ENCODE data around the gene ABTB2. TPM values are rescaled to one million over a fixed set of nuclear protein-coding genes. Genes with fewer than 3 reads are reported as not detected.

ABTB2 gene
- total RNA-seq, 1 donor: 5.1 TPM

DNA sequence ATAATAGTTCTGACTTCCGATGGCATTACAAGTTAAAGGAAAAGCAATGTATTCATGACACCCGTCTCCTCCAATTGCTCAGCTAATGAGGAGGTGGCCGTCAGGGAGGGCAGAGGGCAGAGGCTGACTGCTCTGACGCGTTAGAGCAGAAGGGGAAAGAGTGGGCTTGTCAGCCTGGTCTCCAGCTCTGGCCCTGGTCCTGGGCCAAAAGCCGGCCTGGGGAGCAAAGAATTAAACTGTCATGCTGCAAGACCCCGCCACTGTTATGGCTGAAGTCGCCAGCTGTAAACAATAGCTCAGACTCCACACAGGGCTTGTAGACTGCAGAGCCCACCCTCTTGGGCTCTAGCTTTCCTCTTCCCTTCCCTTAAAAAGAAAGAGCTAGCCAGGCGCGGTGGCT, 132.7 kb downstream of the ABTB2 start:
- TF ChIP-seq, protein P1, sequence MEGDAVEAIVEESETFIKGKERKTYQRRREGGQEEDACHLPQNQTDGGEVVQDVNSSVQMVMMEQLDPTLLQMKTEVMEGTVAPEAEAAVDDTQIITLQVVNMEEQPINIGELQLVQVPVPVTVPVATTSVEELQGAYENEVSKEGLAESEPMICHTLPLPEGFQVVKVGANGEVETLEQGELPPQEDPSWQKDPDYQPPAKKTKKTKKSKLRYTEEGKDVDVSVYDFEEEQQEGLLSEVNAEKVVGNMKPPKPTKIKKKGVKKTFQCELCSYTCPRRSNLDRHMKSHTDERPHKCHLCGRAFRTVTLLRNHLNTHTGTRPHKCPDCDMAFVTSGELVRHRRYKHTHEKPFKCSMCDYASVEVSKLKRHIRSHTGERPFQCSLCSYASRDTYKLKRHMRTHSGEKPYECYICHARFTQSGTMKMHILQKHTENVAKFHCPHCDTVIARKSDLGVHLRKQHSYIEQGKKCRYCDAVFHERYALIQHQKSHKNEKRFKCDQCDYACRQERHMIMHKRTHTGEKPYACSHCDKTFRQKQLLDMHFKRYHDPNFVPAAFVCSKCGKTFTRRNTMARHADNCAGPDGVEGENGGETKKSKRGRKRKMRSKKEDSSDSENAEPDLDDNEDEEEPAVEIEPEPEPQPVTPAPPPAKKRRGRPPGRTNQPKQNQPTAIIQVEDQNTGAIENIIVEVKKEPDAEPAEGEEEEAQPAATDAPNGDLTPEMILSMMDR (IDR thresholded peaks at IDR 0.05; ENCODE audit: extremely low read depth, low read depth, low read length): no peak
- no peaks in the 10 kb centered on the region for H3K79me2 ChIP-seq (ENCODE audit: insufficient read depth, low read length)
- H3K36me3 ChIP-seq (ENCODE audit: insufficient read depth, low read length): no peaks in the 10 kb centered on the region
- peaks cover 3% of the 10 kb centered on the region for H3K27me3 ChIP-seq (ENCODE audit: insufficient read depth, low read length)
- no peak for DNase-seq (ENCODE audit: insufficient read length, low spot score, missing footprints)
- H3K4me3 ChIP-seq (ENCODE audit: insufficient read depth, low read length): no peak overlapping the region
- H4K20me1 ChIP-seq (ENCODE audit: insufficient read depth, low read length): peaks cover 20% of the 10 kb centered on the region
- H3K4me2 ChIP-seq (ENCODE audit: insufficient read depth, low read length): no peak overlapping the region
- no peaks in the 10 kb centered on the region for H3K9me3 ChIP-seq (ENCODE audit: low read depth, low read length)
- H3K27ac ChIP-seq (ENCODE audit: low read depth, low read length): no peak overlapping the region
- H2AFZ ChIP-seq (ENCODE audit: low read length): no peak overlapping the region
- H3K4me1 ChIP-seq (ENCODE audit: insufficient read depth, low read length): peaks cover 13% of the 10 kb centered on the region

DNA sequence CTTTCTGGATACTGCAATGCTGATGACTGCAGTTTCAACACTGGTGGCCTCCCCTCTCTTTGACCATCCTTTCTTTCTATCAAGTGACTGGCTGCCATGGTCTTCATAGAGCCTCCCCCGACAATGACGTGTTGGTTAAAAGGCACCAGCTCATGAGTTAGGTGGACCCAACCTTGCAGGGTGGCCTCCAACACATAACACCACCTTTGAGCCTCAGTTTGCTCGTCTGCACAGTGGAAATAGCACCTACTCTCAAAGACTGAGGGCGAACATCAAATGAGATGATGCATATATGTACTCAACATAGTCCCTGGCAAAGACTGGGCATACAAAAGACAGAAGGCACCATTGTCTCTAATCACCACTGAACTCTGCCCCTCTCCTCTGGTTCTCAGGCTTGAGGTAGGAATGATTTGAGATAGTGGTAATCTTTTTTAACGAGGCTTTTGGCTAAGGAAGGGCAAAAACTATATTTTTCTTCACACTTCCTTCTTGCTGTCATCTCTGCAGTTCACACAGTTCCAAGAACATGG, 133.3 kb downstream of the ABTB2 start:
- H3K4me2 ChIP-seq (ENCODE audit: insufficient read depth, low read length): no peak overlapping the region
- H3K4me3 ChIP-seq (ENCODE audit: insufficient read depth, low read length): no peak overlapping the region
- H3K27ac ChIP-seq (ENCODE audit: low read depth, low read length): no peak overlapping the region
- peaks cover 3% of the 10 kb centered on the region for H3K27me3 ChIP-seq (ENCODE audit: insufficient read depth, low read length)
- no peak for DNase-seq (ENCODE audit: insufficient read length, low spot score, missing footprints)
- H3K36me3 ChIP-seq (ENCODE audit: insufficient read depth, low read length): no peaks in the 10 kb centered on the region
- TF ChIP-seq, protein P1 (IDR thresholded peaks at IDR 0.05; ENCODE audit: extremely low read depth, low read depth, low read length): no peak
- no peak overlapping the region for H2AFZ ChIP-seq (ENCODE audit: low read length)
- H4K20me1 ChIP-seq (ENCODE audit: insufficient read depth, low read length): peaks cover 19% of the 10 kb centered on the region
- no peaks in the 10 kb centered on the region for H3K9me3 ChIP-seq (ENCODE audit: low read depth, low read length)
- peaks cover 13% of the 10 kb centered on the region for H3K4me1 ChIP-seq (ENCODE audit: insufficient read depth, low read length)
- no peaks in the 10 kb centered on the region for H3K79me2 ChIP-seq (ENCODE audit: insufficient read depth, low read length)

DNA sequence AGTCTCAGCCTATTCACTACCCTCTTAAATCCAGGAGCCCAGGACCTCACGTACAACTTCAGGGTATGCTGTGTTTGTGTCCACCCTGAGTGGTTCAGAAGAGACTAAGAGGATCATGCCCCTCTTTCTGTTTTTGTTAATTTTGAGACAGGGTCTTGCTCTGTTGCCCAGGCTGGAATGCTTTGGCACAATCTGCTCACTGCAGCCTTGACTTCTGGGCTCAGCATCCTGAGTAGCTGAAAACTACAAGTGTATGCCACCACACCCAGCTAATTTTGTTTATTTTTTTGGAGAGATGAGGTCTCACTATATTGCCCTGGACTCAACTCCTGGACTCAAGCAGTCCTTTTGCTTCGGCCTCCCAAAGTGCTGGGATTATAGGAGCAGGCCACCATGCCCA, 133.9 kb downstream of the ABTB2 start:
- Histone ChIP-seq H2AFZ (ENCODE audit: low read length) (no peak overlapping the region), H3K9me3 (ENCODE audit: low read depth, low read length) (no peaks in the 10 kb centered on the region), H3K27me3 (ENCODE audit: insufficient read depth, low read length) (peaks cover 3% of the 10 kb centered on the region), H3K4me3 (ENCODE audit: insufficient read depth, low read length) (no peak overlapping the region), H3K36me3 (ENCODE audit: insufficient read depth, low read length) (no peaks in the 10 kb centered on the region), H3K4me1 (ENCODE audit: insufficient read depth, low read length) (peaks cover 13% of the 10 kb centered on the region), H3K4me2 (ENCODE audit: insufficient read depth, low read length) (no peak overlapping the region), H3K79me2 (ENCODE audit: insufficient read depth, low read length) (no peaks in the 10 kb centered on the region), H3K27ac (ENCODE audit: low read depth, low read length) (no peak overlapping the region), H4K20me1 (ENCODE audit: insufficient read depth, low read length) (peaks cover 19% of the 10 kb centered on the region)
- no peak for DNase-seq (ENCODE audit: insufficient read length, low spot score, missing footprints)
- TF ChIP-seq, protein P1 (IDR thresholded peaks at IDR 0.05; ENCODE audit: extremely low read depth, low read depth, low read length): no peak

DNA sequence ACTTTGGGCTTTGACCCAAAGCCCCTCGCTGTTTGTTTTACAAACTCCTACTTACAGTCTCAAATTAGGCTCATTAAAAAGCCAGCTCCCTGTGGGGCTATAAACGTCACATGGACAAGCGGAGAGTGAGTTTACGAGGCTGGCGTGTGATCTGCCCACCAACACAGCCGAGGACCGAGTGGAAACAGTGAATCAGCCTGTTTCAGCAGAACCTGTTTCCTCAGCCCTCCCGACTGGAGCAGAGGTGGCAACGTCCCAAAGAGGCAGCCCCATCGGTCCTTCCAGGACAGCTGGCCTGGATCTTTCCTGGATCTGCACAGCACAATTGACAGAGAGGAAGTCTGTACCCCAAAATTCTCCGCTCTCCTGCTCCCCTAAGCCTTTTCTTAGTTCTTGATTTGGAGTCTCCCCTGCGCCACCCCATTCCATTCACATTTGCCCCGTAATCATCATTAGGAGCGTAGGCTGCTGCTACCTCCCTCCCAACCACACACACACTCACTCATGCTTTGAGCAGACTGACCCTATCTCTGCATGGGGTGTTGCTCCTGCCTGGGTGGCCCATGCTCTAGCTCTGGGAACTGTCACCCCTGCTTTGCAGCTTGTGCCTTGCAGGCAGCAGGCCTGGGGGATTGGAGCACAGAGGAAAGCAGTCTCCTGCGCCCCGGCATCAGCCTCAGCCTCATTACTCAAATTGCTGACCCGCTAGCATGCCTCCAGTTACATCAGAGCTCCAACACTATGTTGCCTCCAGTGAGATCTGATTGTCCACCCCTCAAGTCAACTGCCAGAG, 134.6 kb downstream of the ABTB2 start:
- peak; percentile 87 for DNase-seq (ENCODE audit: insufficient read length, low spot score, missing footprints)
- Histone ChIP-seq H3K27ac (ENCODE audit: low read depth, low read length) (peak overlapping the region; percentile 50), H2AFZ (ENCODE audit: low read length) (no peak overlapping the region), H3K4me1 (ENCODE audit: insufficient read depth, low read length) (peaks cover 13% of the 10 kb centered on the region), H3K4me2 (ENCODE audit: insufficient read depth, low read length) (peak overlapping the region; percentile 69), H4K20me1 (ENCODE audit: insufficient read depth, low read length) (peaks cover 19% of the 10 kb centered on the region), H3K9me3 (ENCODE audit: low read depth, low read length) (no peaks in the 10 kb centered on the region), H3K79me2 (ENCODE audit: insufficient read depth, low read length) (no peaks in the 10 kb centered on the region), H3K36me3 (ENCODE audit: insufficient read depth, low read length) (no peaks in the 10 kb centered on the region), H3K27me3 (ENCODE audit: insufficient read depth, low read length) (peaks cover 3% of the 10 kb centered on the region), H3K4me3 (ENCODE audit: insufficient read depth, low read length) (no peak overlapping the region)
- TF ChIP-seq, protein P1 (IDR thresholded peaks at IDR 0.05; ENCODE audit: extremely low read depth, low read depth, low read length): no peak

Measured in osteoblast (primary cell).